Measurements from ENCODE around the gene RABGAP1L. TPM values are rescaled to one million over a fixed set of nuclear protein-coding genes. Genes with fewer than 3 reads are reported as not detected.

The RABGAP1L gene
- total and polyA plus RNA-seq, 2 of the 8 experiments (the other 6 are each of a cell fraction or from before 2014, with no cell fraction given): 33.3 to 156 TPM

GRCh38 chr1:174296309-174296708, 137.0 kb downstream of the RABGAP1L start:
- Histone ChIP-seq H4K91ac (replicated peaks; ENCODE audit: insufficient read length, low read length) (no peak overlapping the region), H2BK20ac (ENCODE audit: low read length) (no peak overlapping the region), H3K4me1 (replicated peaks in 1 of 4; ENCODE audit: control insufficient read depth in 3 of 4, insufficient read depth in 4 of 4, low read length in 3 of 4) (no peaks in the 10 kb centered on the region; a peak in 1 of 7 replicates), H3K18ac (ENCODE audit: extremely low read depth, low read length) (no peak overlapping the region), H3K79me1 (ENCODE audit: low read depth, low read length) (no peaks in the 10 kb centered on the region), H3K36me3 (ENCODE audit: control insufficient read depth in 2 of 4, insufficient read depth in 4 of 4, low read length in 3 of 4) (no peaks in the 10 kb centered on the region), H4K5ac (ENCODE audit: insufficient read length, low read depth, low read length) (no peak overlapping the region), H3K4me3 (ENCODE audit: extremely low read depth in 1 of 4, insufficient read depth in 2 of 4, low read depth in 3 of 4, low read length in 4 of 4) (no peak overlapping the region), H3K9me3 (ENCODE audit: insufficient read depth in 2 of 2, low read depth in 1 of 2, low read length in 1 of 2) (no peaks in the 10 kb centered on the region), H2BK120ac (replicated peaks; ENCODE audit: low read depth, low read length) (no peak overlapping the region), H4K8ac (ENCODE audit: extremely low read depth, insufficient read depth, low read length) (no peak overlapping the region), H2AK5ac (ENCODE audit: low read depth, low read length) (no peak overlapping the region), H3K4me2 (ENCODE audit: insufficient read depth in 1 of 2, low read depth in 2 of 2, low read length in 2 of 2) (no peak overlapping the region), H2BK5ac (ENCODE audit: low read depth, low read length) (no peak overlapping the region), H3K27me3 (replicated peaks in 1 of 4; ENCODE audit: control insufficient read depth in 3 of 4, extremely low read depth in 1 of 4, insufficient read depth in 3 of 4, low read length in 3 of 4) (no peaks in the 10 kb centered on the region), H3K56ac (replicated peaks; ENCODE audit: insufficient read length, low read depth, low read length) (no peak overlapping the region), H2BK15ac (ENCODE audit: low read length) (no peak overlapping the region), H4K20me1 (replicated peaks in 1 of 2; ENCODE audit: control insufficient read depth in 1 of 2, insufficient read depth in 2 of 2, low read length in 2 of 2) (no peaks in the 10 kb centered on the region), H3K23me2 (ENCODE audit: low read depth, low read length) (no peaks in the 10 kb centered on the region), H2BK12ac (ENCODE audit: low read depth, low read length) (no peak overlapping the region), H2AFZ (ENCODE audit: low read length) (no peak overlapping the region), H3K79me2 (ENCODE audit: control insufficient read depth in 1 of 2, insufficient read depth in 2 of 2, low read length in 2 of 2) (no peaks in the 10 kb centered on the region), H3K23ac (ENCODE audit: insufficient read length) (no peak overlapping the region), H3K14ac (ENCODE audit: insufficient read length) (no peak overlapping the region), H3K27ac (ENCODE audit: low read depth, low read length) (no peak overlapping the region), H3K4ac (replicated peaks; ENCODE audit: insufficient read length, low read depth, low read length) (no peak overlapping the region), H3K9ac (replicated peaks in 1 of 4; ENCODE audit: extremely low read depth in 1 of 4, low read depth in 3 of 4, low read length in 3 of 4) (no peak overlapping the region)
- FAIRE-seq (no peak), DNase-seq (ENCODE audit: low read depth in 1 of 2, low spot score in 2 of 2) (no peak)
- ChIA-PET POLR2A (ENCODE audit: partially characterized antibody) (no interaction called here), CTCF (ENCODE audit: partially characterized antibody) (interaction anchor here (0.6 to 2.2 kb wide), 5 partner anchors 8 to 386 kb away, joined by 3 to 9 read pairs (median 3); no protein-coding TSS in a partner anchor)
- 89% methylated on average over 4 of the region's 4 CpGs; no CpG with 5 or more reads in 1 of the 2 experiments for WGBS, 2 experiments (ENCODE audit: extremely low coverage in 1 of 2, insufficient coverage in 1 of 2, insufficient read length in 1 of 2, insufficient replicate concordance in 2 of 2, low coverage in 1 of 2, low lambda C conversion rate in 2 of 2, missing lambda C conversion rate in 1 of 2)
- TF ChIP-seq MAX (IDR thresholded peaks at IDR 0.05) (no peak), CEBPB (IDR thresholded peaks at IDR 0.05; ENCODE audit: low read depth, low read length) (peak; percentile 69; the same call in 1 of the 2 replicates)

Data from H1 (cell line).